H1 (cell line): ENCODE measurements around the gene TEAD1.

Experiments used
- ASH2L ChIP-seq: fragments of 200-600, 300-600 bp; sonication (generic); IDR thresholded peaks from one replicate; pipeline ENCODE4 v1.7.1; 2017; ENCODE audit warnings: low read length
- CHD2 ChIP-seq: IDR thresholded peaks from 2 replicates; pipeline ENCODE4 v1.6.1; 2012; ENCODE audit warnings: low read length, improper control_type of control experiment
- CTCF ChIP-seq, 3 experiments: IDR thresholded peaks; 1 replicate in 2 of 3; 2 replicates in 1 of 3; pipeline versions ENCODE4 v1.5.1 to v1.6.1; 2011; ENCODE audit warnings: low read length in 3 of 3, mild to moderate bottlenecking in 3 of 3, inconsistent platforms in 2 of 3, low read depth in 1 of 3, moderate library complexity in 1 of 3; ENCODE audit not compliant: insufficient read depth in 1 of 3; ENCODE audit errors: control extremely low read depth in 1 of 3
- EP300 ChIP-seq, 2 experiments: IDR thresholded peaks; 1 replicate in 1 of 2; 2 replicates in 1 of 2; pipeline ENCODE4 v1.6.1; 2011 to 2012; ENCODE audit warnings: low read depth in 2 of 2, low read length in 2 of 2, mild to moderate bottlenecking in 2 of 2, borderline replicate concordance in 1 of 2, inconsistent platforms in 1 of 2, moderate library complexity in 1 of 2
- HDAC2 ChIP-seq, 2 experiments: fragments of 300-600 bp in 1 of 2; sonication (generic) in 1 of 2; IDR thresholded peaks; 2 replicates each; pipeline ENCODE4 v1.6.1; 2011 to 2012; ENCODE audit warnings: low read depth in 2 of 2, low read length in 2 of 2, mild to moderate bottlenecking in 2 of 2, moderate library complexity in 2 of 2, borderline replicate concordance in 1 of 2, inconsistent platforms in 1 of 2
- JUND ChIP-seq: IDR thresholded peaks from 2 replicates; pipeline ENCODE4 v1.6.1; 2011; ENCODE audit warnings: mild to moderate bottlenecking, improper control_type of control experiment, low read length
- KDM1A ChIP-seq: fragments of 200-600, 300-600 bp; sonication (generic); IDR thresholded peaks from 2 replicates; pipeline ENCODE4 v1.7.1; 2016; ENCODE audit warnings: mild to moderate bottlenecking, low read length, borderline replicate concordance
- SIN3A ChIP-seq, 2 experiments: IDR thresholded peaks in 1 of 2; conservative IDR thresholded peaks in 1 of 2; 2 replicates each; pipeline ENCODE4 v1.6.1; 2011 to 2012; ENCODE audit warnings: low read length in 2 of 2, improper control_type of control experiment in 1 of 2, low read depth in 1 of 2, mild to moderate bottlenecking in 1 of 2
- SP1 ChIP-seq: IDR thresholded peaks from 2 replicates; pipeline ENCODE4 v1.6.1; 2011; ENCODE audit warnings: low read depth, low read length
- SP2 ChIP-seq: IDR thresholded peaks from 2 replicates; pipeline ENCODE4 v1.6.1; 2012; ENCODE audit warnings: mild to moderate bottlenecking, low read length, inconsistent platforms
- TAF1 ChIP-seq: IDR thresholded peaks from 2 replicates; pipeline ENCODE4 v1.6.1; 2011; ENCODE audit warnings: mild to moderate bottlenecking, low read depth, low read length
- USF2 ChIP-seq: IDR thresholded peaks from 2 replicates; pipeline ENCODE4 v1.6.1; 2011; ENCODE audit warnings: low read length, improper control_type of control experiment

GRCh38 chr11:12662101-12662689 lies 12.0 kb upstream of the TEAD1 start:
- no peak for TF ChIP-seq SP1
- no peak for TF ChIP-seq ASH2L
- TF ChIP-seq HDAC2 (IDR thresholded peaks at IDR 0.05; ENCODE audit: borderline replicate concordance in 1 of 2, low read depth in 2 of 2, low read length in 2 of 2), result no peak
- TF ChIP-seq CTCF (IDR thresholded peaks at IDR 0.05; ENCODE audit: control extremely low read depth in 1 of 3, insufficient read depth in 1 of 3, low read depth in 1 of 3, low read length in 3 of 3), result no peak
- TF ChIP-seq USF2, result no peak
- no peak for TF ChIP-seq KDM1A
- no peak for TF ChIP-seq JUND
- no peak for TF ChIP-seq SIN3A (conservative IDR thresholded peaks at IDR 0.05 in 1 of 2, IDR thresholded peaks at IDR 0.05 in 1 of 2; ENCODE audit: low read depth in 1 of 2, low read length in 2 of 2)
- TF ChIP-seq SP2, result no peak
- no peak for TF ChIP-seq CHD2
- no peak for TF ChIP-seq TAF1
- no peak for TF ChIP-seq EP300 (IDR thresholded peaks at IDR 0.05; ENCODE audit: borderline replicate concordance in 1 of 2, low read depth in 2 of 2, low read length in 2 of 2)
